GM18909 (cell line): ENCODE measurements around the gene ERMN.
"Not testable (repeated sequence)": the region's sequence is repeated elsewhere in the genome, so short reads cannot be mapped to it uniquely, and the experiment has no call there.

Experiments used
- ATAC-seq: cut with Tn5 transposase; IDR thresholded peaks from one replicate; pipeline ENCODE4 v1.9.1; 2021; ENCODE audit warnings: mild to moderate bottlenecking; ENCODE audit not compliant: unreplicated experiment, poor library complexity

Gene ERMN

GRCh38 chr2:157301307-157301706 lies 24.3 kb downstream of the ERMN start:
- ATAC-seq: no peak

GRCh38 chr2:157296958-157297357 lies 28.7 kb downstream of the ERMN start:
- ATAC-seq: no peak

GRCh38 chr2:157296490-157296889 lies 29.1 kb downstream of the ERMN start:
- no peak for ATAC-seq

- ATAC-seq: no peak
Measured at GRCh38 chr2:157292853-157293252, 32.8 kb downstream of the ERMN start.

GRCh38 chr2:157291018-157291417 lies 34.6 kb downstream of the ERMN start:
- ATAC-seq: no peak

- ATAC-seq: no peak
Measured at GRCh38 chr2:157290525-157290924, 35.1 kb downstream of the ERMN start.

- ATAC-seq: no peak
Measured at GRCh38 chr2:157287160-157287559, 38.5 kb downstream of the ERMN start.

GRCh38 chr2:157283468-157283867 lies 42.2 kb downstream of the ERMN start:
- ATAC-seq: no peak

- ATAC-seq: no peak
Measured at GRCh38 chr2:157281316-157281715, 44.3 kb downstream of the ERMN start.

- ATAC-seq: not testable (repeated sequence)
Measured at GRCh38 chr2:157279311-157279710, 46.3 kb downstream of the ERMN start.

- peak; percentile 61 for ATAC-seq
Measured at GRCh38 chr2:157271590-157272203, 53.9 kb downstream of the ERMN start.

- peak; percentile 79 for ATAC-seq
Measured at GRCh38 chr2:157269922-157270321, 55.7 kb downstream of the ERMN start.

GRCh38 chr2:157269060-157269459 lies 56.6 kb downstream of the ERMN start:
- ATAC-seq: no peak
